ENCODE data around the gene C1QTNF8.

Gene C1QTNF8

GRCh38 chr16:1040346-1040745, 55.7 kb downstream of the C1QTNF8 start:
- no peak for DNase-seq

- DNase-seq: no peak
Observed at GRCh38 chr16:1039762-1040161, 56.3 kb downstream of the C1QTNF8 start.

- DNase-seq: no peak
Observed at GRCh38 chr16:1038932-1039331, 57.1 kb downstream of the C1QTNF8 start.

Data from right forelimb (tissue), 1 donor.